LNCaP clone FGC (cell line): ENCODE results near the gene ZNF786.
"Not testable (repeated sequence)": the region's sequence is repeated elsewhere in the genome, so short reads cannot be mapped to it uniquely, and the experiment has no call there.

ENCODE experiments used
- DNase-seq: peaks from one replicate; pipeline ENCODE4 v3.0.0-alpha.2; 2011; ENCODE audit warnings: low read depth
- H3K4me3 ChIP-seq: 2 replicates; pipeline ENCODE4 v1.5.1; 2011; ENCODE audit warnings: mild to moderate bottlenecking, low read depth, low read length, control low read depth
- CTCF ChIP-seq: IDR thresholded peaks from 2 replicates; pipeline ENCODE4 v1.5.1; 2012; ENCODE audit warnings: mild to moderate bottlenecking; ENCODE audit not compliant: control insufficient read depth, insufficient read depth; ENCODE audit errors: extremely low read depth

ZNF786 gene

GRCh38 chr7:149036676-149037075 lies 53.8 kb downstream of the ZNF786 start:
- no peak for DNase-seq

GRCh38 chr7:149031353-149031910 lies 59.1 kb downstream of the ZNF786 start:
- no peak overlapping the region for H3K4me3 ChIP-seq
- no peak for TF ChIP-seq CTCF

More at GRCh38 chr7:149036676-149037075, 53.8 kb downstream of the ZNF786 start:
- TF ChIP-seq CTCF, result no peak
- H3K4me3 ChIP-seq, result no peak overlapping the region

GRCh38 chr7:149030439-149030838 lies 60.1 kb downstream of the ZNF786 start:
- DNase-seq, H3K4me3 ChIP-seq: not testable (repeated sequence)

More at GRCh38 chr7:149031353-149031910, 59.1 kb downstream of the ZNF786 start:
- DNase-seq, result no peak

- peak; percentile 99 for DNase-seq
- peak within 1 kb of the TSS; percentile 93 for H3K4me3 ChIP-seq
- 0 out of 2 replicates have a peak, but pooled peaks have one; percentile 2 for TF ChIP-seq CTCF
These were observed 62.0 kb downstream of the ZNF786 start, which contains the start of gene PDIA4 for GRCh38 chr7:149028346-149029109. TSS of gene PDIA4 (minus strand) at chr7:149028505. CDS start at chr7:149028408, 97 bp downstream.

GRCh38 chr7:149027611-149028345 lies 62.7 kb downstream of the ZNF786 start:
- no peak for TF ChIP-seq CTCF
- peak overlapping the region; percentile 93 for H3K4me3 ChIP-seq
- DNase-seq, result no peak

GRCh38 chr7:149027055-149027454 lies 63.5 kb downstream of the ZNF786 start:
- H3K4me3 ChIP-seq, result peak overlapping the region; percentile 93
- TF ChIP-seq CTCF, result no peak
- DNase-seq, result no peak

- H3K4me3 ChIP-seq, result no peak overlapping the region
- no peak for TF ChIP-seq CTCF
- DNase-seq, result no peak
These were observed 66.9 kb downstream of the ZNF786 start for GRCh38 chr7:149023662-149024061.
